Natural killer cell (primary cell): ENCODE results near the gene LIFR. TPM values are rescaled to one million over a fixed set of nuclear protein-coding genes. Genes with fewer than 3 reads are reported as not detected.

Experiments
- ATAC-seq, 3 donors: fragments of 150-1000 bp in 2 of 3; fragments of 200-7000 bp in 1 of 3; cut with Tn5 transposase; 1 replicate in 1 of 3; 2 replicates in 2 of 3; pipeline ENCODE4 v1.10.0; 2021; ENCODE audit warnings: mild to moderate bottlenecking in 2 of 3, moderate library complexity in 2 of 3
- DNase-seq, 2 donors: peaks; one replicate each; pipeline versions ENCODE4 v3.0.0 to v3.0.0-alpha.2; 2013 to 2021; ENCODE audit warnings: mixed read lengths in 1 of 2
- H3K27ac ChIP-seq: one replicate; pipeline ENCODE4 v1.5.1; 2013; ENCODE audit warnings: mild to moderate bottlenecking, low read length
- H3K27me3 ChIP-seq: one replicate; pipeline ENCODE4 v1.6.1; 2013; ENCODE audit warnings: low read length; ENCODE audit not compliant: control insufficient read depth, insufficient read depth
- H3K36me3 ChIP-seq: one replicate; pipeline ENCODE4 v1.6.1; 2013; ENCODE audit warnings: low read length; ENCODE audit not compliant: control insufficient read depth, insufficient read depth
- H3K4me1 ChIP-seq: one replicate; pipeline ENCODE4 v1.6.1; 2013; ENCODE audit warnings: low read length; ENCODE audit not compliant: control insufficient read depth, insufficient read depth
- H3K4me3 ChIP-seq: one replicate; pipeline ENCODE4 v1.5.1; 2013; ENCODE audit warnings: low read length
- H3K9me3 ChIP-seq: one replicate; pipeline ENCODE4 v1.6.1; 2013; ENCODE audit warnings: low read length; ENCODE audit not compliant: control insufficient read depth, insufficient read depth
- H3K27ac Mint-ChIP-seq, 2 donors: one replicate each; pipeline ENCODE4 v1.8.0; 2022; ENCODE audit warnings: mild to moderate bottlenecking in 2 of 2, mixed read lengths in 2 of 2, moderate library complexity in 1 of 2
- H3K27me3 Mint-ChIP-seq, 2 donors: one replicate each; pipeline ENCODE4 v1.8.0; 2022; ENCODE audit warnings: low read depth in 2 of 2, mixed read lengths in 2 of 2
- H3K36me3 Mint-ChIP-seq: one replicate; pipeline ENCODE4 v1.8.0; 2022; ENCODE audit warnings: mixed read lengths
- H3K4me1 Mint-ChIP-seq, 2 donors: one replicate each; pipeline ENCODE4 v1.8.0; 2022; ENCODE audit warnings: mixed read lengths in 2 of 2
- H3K4me3 Mint-ChIP-seq: one replicate; pipeline ENCODE4 v1.8.0; 2022; ENCODE audit warnings: mild to moderate bottlenecking, moderate library complexity, mixed read lengths
- H3K9me3 Mint-ChIP-seq, 2 donors: one replicate each; pipeline ENCODE4 v1.8.0; 2022; ENCODE audit warnings: mixed read lengths in 2 of 2
- WGBS: methylation state at CpG from one replicate; pipeline ENCODE4 v1.1.7; 2013; ENCODE audit warnings: missing lambda C conversion rate; ENCODE audit not compliant: insufficient coverage; 5-methylcytosine and 5-hydroxymethylcytosine counted together
- intact Hi-C: fragments of 100-400 bp; cut with micrococcal nuclease; formaldehyde crosslinking; loops from one replicate; pipeline ENCODE4 v1.14.2; 2022
- total RNA-seq, 4 donors: library from RNA; stranded (reverse); fragments of 120-200 nt in 1 of 4; gene quantifications; one replicate each; pipeline versions ENCODE4 v1.2.3 to v1.2.4, GENCODE V29; 2013 to 2022
- TF ChIP-seq, protein P1 (sequence below): fragments of 200-600 bp; IDR thresholded peaks from one replicate; pipeline ENCODE4 v1.8.0; 2022; ENCODE audit warnings: antibody characterized with exemption

LIFR gene
- total RNA-seq, 3 donors from 2014 or later (not counting 1 experiment from before 2014, with no cell fraction given): not detected

- no peaks in the 10 kb centered on the region for H3K36me3 Mint-ChIP-seq
- Histone ChIP-seq H3K4me3 (no peak overlapping the region), H3K36me3 (no peaks in the 10 kb centered on the region), H3K4me1 (no peaks in the 10 kb centered on the region), H3K27me3 (peaks cover 10% of the 10 kb centered on the region), H3K9me3 (no peaks in the 10 kb centered on the region), H3K27ac (no peak overlapping the region)
- intact Hi-C loops: no loop called here
- no peak overlapping the region for H3K27ac Mint-ChIP-seq
- TF ChIP-seq, protein P1, sequence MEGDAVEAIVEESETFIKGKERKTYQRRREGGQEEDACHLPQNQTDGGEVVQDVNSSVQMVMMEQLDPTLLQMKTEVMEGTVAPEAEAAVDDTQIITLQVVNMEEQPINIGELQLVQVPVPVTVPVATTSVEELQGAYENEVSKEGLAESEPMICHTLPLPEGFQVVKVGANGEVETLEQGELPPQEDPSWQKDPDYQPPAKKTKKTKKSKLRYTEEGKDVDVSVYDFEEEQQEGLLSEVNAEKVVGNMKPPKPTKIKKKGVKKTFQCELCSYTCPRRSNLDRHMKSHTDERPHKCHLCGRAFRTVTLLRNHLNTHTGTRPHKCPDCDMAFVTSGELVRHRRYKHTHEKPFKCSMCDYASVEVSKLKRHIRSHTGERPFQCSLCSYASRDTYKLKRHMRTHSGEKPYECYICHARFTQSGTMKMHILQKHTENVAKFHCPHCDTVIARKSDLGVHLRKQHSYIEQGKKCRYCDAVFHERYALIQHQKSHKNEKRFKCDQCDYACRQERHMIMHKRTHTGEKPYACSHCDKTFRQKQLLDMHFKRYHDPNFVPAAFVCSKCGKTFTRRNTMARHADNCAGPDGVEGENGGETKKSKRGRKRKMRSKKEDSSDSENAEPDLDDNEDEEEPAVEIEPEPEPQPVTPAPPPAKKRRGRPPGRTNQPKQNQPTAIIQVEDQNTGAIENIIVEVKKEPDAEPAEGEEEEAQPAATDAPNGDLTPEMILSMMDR: no peak
- ATAC-seq: no peak
- H3K9me3 Mint-ChIP-seq: no peaks in the 10 kb centered on the region
- 78% methylated on average over 5 of the region's 5 CpGs for WGBS
- no peak for DNase-seq
- no peak overlapping the region for H3K4me3 Mint-ChIP-seq
- H3K27me3 Mint-ChIP-seq: peaks cover 15 to 56% of the 10 kb centered on the region in 2 donors
- H3K4me1 Mint-ChIP-seq: no peaks in the 10 kb centered on the region
Measured at GRCh38 chr5:38509185-38509584, 47.3 kb downstream of the LIFR start.

- H3K4me3 Mint-ChIP-seq: no peak overlapping the region
- Histone ChIP-seq H3K36me3 (no peaks in the 10 kb centered on the region), H3K4me3 (no peak overlapping the region), H3K27me3 (peaks cover 7% of the 10 kb centered on the region), H3K4me1 (no peaks in the 10 kb centered on the region), H3K27ac (no peak overlapping the region), H3K9me3 (no peaks in the 10 kb centered on the region)
- H3K27me3 Mint-ChIP-seq: peaks cover 9 to 37% of the 10 kb centered on the region in 2 donors
- WGBS: 83% methylated on average over 3 of the region's 3 CpGs
- H3K4me1 Mint-ChIP-seq: no peaks in the 10 kb centered on the region
- H3K9me3 Mint-ChIP-seq: no peaks in the 10 kb centered on the region
- H3K27ac Mint-ChIP-seq: no peak overlapping the region
- no peak for ATAC-seq
- TF ChIP-seq, protein P1: no peak
- intact Hi-C loops: no loop called here
- no peak for DNase-seq
- no peaks in the 10 kb centered on the region for H3K36me3 Mint-ChIP-seq
Measured at GRCh38 chr5:38506302-38506701, 50.1 kb downstream of the LIFR start.

DNA sequence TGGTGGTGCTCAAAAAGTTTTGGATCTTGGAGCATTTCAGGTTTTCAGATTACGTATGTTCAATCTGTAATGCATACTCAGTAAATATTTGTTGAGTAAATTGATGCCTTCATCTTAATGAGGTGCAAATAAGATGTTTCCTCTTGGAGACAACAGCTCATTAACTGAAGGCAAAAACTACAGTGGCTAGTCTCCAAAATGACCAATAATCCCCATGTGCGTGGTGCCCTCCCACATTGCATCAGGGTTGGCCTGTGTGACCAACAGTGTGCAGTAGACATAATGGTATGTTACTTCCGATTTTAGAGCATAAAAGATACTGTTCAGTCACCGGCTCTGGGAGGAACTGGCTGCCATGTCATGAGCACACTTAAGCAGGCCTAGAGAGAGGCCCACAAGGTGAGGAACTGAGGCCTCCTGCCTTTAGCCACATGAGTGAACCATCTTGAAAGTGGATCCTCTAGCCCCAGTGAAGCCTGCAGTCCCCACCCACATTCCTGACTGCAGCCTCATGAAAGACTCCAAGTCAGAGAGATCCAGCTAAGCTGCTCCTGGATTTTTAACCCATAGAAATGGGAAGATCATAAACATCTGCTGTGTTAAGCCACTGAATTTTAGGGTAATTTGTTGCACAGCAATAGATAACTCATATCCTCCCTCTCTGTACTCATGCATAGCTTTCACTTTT lies 55.7 kb downstream of the LIFR start:
- H3K4me1 Mint-ChIP-seq: no peaks in the 10 kb centered on the region
- no peak overlapping the region for H3K4me3 Mint-ChIP-seq
- H3K27ac ChIP-seq: no peak overlapping the region
- no peaks in the 10 kb centered on the region for H3K9me3 ChIP-seq
- H3K36me3 Mint-ChIP-seq: no peaks in the 10 kb centered on the region
- no peak overlapping the region for H3K27ac Mint-ChIP-seq
- no peak overlapping the region for H3K4me3 ChIP-seq
- 93% methylated on average over 4 of the region's 4 CpGs for WGBS
- DNase-seq (no peak), ATAC-seq (no peak)
- peaks cover 10 to 26% of the 10 kb centered on the region in 2 donors for H3K27me3 Mint-ChIP-seq
- H3K36me3 ChIP-seq: no peaks in the 10 kb centered on the region
- no peaks in the 10 kb centered on the region for H3K9me3 Mint-ChIP-seq
- TF ChIP-seq, protein P1: no peak
- H3K4me1 ChIP-seq: no peaks in the 10 kb centered on the region
- intact Hi-C loops: no loop called here
- H3K27me3 ChIP-seq: peaks cover 2% of the 10 kb centered on the region

DNA sequence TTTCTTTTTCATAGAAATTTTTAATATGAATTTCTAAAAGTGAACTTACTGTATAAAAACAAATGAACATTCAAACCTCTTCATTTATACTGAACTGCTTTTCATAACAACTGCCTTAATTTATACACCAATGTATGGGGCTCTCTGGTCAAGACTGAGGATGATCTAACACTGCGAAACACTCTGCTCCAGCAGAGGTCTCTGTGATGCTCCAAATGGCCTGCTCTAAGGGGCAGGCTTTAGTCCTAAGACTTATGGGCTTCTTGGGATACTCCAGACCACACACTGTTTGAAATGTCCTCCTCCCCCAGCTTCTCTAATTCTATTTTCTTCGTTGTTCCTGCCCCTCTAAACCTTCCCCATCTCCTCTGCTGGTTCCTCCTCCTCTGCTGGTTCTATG lies 58.5 kb downstream of the LIFR start:
- Histone ChIP-seq H3K27ac (no peak overlapping the region), H3K4me3 (no peak overlapping the region), H3K36me3 (no peaks in the 10 kb centered on the region), H3K27me3 (peaks cover 4% of the 10 kb centered on the region), H3K4me1 (no peaks in the 10 kb centered on the region), H3K9me3 (no peaks in the 10 kb centered on the region)
- Mint-ChIP-seq H3K36me3 (no peaks in the 10 kb centered on the region), H3K9me3 (no peaks in the 10 kb centered on the region), H3K27me3 (peaks cover 18 to 22% of the 10 kb centered on the region in 2 donors), H3K4me1 (no peaks in the 10 kb centered on the region), H3K27ac (no peak overlapping the region), H3K4me3 (no peak overlapping the region)
- WGBS: 74% methylated on average over 2 of the region's 2 CpGs
- ATAC-seq (no peak), DNase-seq (no peak)
- intact Hi-C loops: no loop called here
- TF ChIP-seq, protein P1: no peak
